ENCODE measurements around the gene IRF4. TPM values are rescaled to one million over a fixed set of nuclear protein-coding genes. Genes with fewer than 3 reads are reported as not detected.

IRF4 gene
- total RNA-seq, 1 donor from 2014 or later, result 0.30 TPM

DNA sequence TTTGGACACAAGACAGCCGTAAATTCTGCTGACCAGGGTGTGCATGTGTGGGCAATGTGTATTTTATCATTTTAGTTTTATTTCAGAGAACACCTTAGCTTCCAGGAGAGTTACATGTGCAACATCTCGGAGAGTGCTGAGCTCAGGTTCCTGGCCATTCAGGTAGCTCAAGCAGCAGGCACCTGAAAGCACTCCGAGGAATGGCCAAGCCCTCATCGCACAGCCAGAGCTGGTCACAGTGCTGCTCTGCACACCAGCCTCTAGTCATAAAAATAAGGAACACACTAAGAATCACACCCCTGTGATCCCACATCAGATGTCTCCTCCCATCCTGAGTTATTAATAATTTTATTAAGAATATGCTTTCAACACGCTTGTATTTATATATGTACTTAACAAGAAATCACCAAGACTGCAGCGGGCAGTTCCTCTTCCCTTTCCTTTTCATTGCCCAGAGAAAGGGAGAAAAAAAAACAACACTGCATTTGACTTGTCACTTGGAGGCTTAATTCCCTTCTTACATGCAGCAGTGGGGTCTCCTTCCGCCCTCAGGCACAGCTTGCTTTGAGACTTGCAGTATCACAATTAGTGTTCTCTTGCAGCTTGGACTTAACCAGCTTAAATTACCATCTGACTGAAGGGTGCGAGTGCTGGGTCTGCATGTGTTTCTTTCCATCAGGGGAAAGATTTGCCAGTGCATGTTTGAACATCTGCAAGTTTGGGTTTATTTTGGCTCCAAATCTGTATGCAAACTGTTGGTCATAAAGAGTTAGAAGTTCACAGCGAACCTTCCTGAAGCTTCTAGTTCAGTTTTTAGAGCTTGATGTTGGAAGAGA, 36.0 kb upstream of the IRF4 start:
- no peak overlapping the region for H3K4me3 Mint-ChIP-seq
- H3K9me3 Mint-ChIP-seq, result no peaks in the 10 kb centered on the region
- DNase-seq (ENCODE audit: low read depth, low spot score), result no peak
- peaks cover 2% of the 10 kb centered on the region for H3K36me3 Mint-ChIP-seq (ENCODE audit: low read depth)
- no peaks in the 10 kb centered on the region for H3K27me3 Mint-ChIP-seq (ENCODE audit: low read depth)
- H3K4me1 Mint-ChIP-seq, result peaks cover 3% of the 10 kb centered on the region
- TF ChIP-seq, protein P1, sequence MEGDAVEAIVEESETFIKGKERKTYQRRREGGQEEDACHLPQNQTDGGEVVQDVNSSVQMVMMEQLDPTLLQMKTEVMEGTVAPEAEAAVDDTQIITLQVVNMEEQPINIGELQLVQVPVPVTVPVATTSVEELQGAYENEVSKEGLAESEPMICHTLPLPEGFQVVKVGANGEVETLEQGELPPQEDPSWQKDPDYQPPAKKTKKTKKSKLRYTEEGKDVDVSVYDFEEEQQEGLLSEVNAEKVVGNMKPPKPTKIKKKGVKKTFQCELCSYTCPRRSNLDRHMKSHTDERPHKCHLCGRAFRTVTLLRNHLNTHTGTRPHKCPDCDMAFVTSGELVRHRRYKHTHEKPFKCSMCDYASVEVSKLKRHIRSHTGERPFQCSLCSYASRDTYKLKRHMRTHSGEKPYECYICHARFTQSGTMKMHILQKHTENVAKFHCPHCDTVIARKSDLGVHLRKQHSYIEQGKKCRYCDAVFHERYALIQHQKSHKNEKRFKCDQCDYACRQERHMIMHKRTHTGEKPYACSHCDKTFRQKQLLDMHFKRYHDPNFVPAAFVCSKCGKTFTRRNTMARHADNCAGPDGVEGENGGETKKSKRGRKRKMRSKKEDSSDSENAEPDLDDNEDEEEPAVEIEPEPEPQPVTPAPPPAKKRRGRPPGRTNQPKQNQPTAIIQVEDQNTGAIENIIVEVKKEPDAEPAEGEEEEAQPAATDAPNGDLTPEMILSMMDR (conservative IDR thresholded peaks at IDR 0.05), result no peak
- H3K27ac Mint-ChIP-seq (ENCODE audit: unreplicated experiment), result no peak overlapping the region

GRCh38 chr6:356828-357251, 34.7 kb upstream of the IRF4 start:
- H3K36me3 Mint-ChIP-seq (ENCODE audit: low read depth), result peaks cover 5% of the 10 kb centered on the region
- H3K27me3 Mint-ChIP-seq (ENCODE audit: low read depth), result no peaks in the 10 kb centered on the region
- no peak for DNase-seq (ENCODE audit: low read depth, low spot score)
- peaks cover 3% of the 10 kb centered on the region for H3K4me1 Mint-ChIP-seq
- H3K9me3 Mint-ChIP-seq, result peaks cover 4% of the 10 kb centered on the region
- H3K27ac Mint-ChIP-seq (ENCODE audit: unreplicated experiment), result no peak overlapping the region
- TF ChIP-seq, protein P1 (conservative IDR thresholded peaks at IDR 0.05), result no peak
- no peak overlapping the region for H3K4me3 Mint-ChIP-seq

- peaks cover 3% of the 10 kb centered on the region for H3K4me1 Mint-ChIP-seq
- TF ChIP-seq, protein P1 (conservative IDR thresholded peaks at IDR 0.05), result no peak
Measured at GRCh38 chr6:357261-357790, 34.2 kb upstream of the IRF4 start.

GRCh38 chr6:357791-358341, 33.7 kb upstream of the IRF4 start:
- DNase-seq (ENCODE audit: low read depth, low spot score), result no peak
- no peak overlapping the region for H3K27ac Mint-ChIP-seq (ENCODE audit: unreplicated experiment)
- H3K4me1 Mint-ChIP-seq, result peaks cover 3% of the 10 kb centered on the region
- TF ChIP-seq, protein P1 (conservative IDR thresholded peaks at IDR 0.05), result no peak
- H3K36me3 Mint-ChIP-seq (ENCODE audit: low read depth), result peaks cover 13% of the 10 kb centered on the region
- no peak overlapping the region for H3K4me3 Mint-ChIP-seq
- H3K27me3 Mint-ChIP-seq (ENCODE audit: low read depth), result no peaks in the 10 kb centered on the region
- H3K9me3 Mint-ChIP-seq, result peaks cover 6% of the 10 kb centered on the region

More at GRCh38 chr6:357261-357790, 34.2 kb upstream of the IRF4 start:
- Mint-ChIP-seq H3K4me3 (no peak overlapping the region), H3K9me3 (peaks cover 4% of the 10 kb centered on the region), H3K27me3 (ENCODE audit: low read depth) (no peaks in the 10 kb centered on the region), H3K36me3 (ENCODE audit: low read depth) (peaks cover 7% of the 10 kb centered on the region), H3K27ac (ENCODE audit: unreplicated experiment) (no peak overlapping the region)
- no peak for DNase-seq (ENCODE audit: low read depth, low spot score)

DNA sequence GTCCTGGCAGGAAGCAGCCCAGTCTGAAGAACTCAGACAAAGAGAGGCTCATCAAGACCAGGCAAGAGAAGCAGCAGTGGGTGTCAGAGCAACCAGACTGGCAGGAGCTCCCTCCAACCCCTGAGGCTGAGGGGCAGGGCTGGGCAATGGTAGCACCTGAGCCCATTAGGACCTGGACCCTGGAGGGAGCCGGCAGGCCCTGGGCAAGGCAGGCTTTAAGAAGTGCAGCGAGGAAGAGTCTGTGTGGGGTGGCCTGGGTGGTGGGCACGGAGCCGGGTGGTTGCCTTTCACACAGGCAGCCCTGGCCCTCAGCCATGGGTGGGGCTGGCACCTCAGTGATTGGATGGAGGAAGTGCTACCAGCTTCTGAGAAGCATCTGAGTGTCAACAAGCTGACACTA, 33.1 kb upstream of the IRF4 start:
- Mint-ChIP-seq H3K36me3 (ENCODE audit: low read depth) (peaks cover 14% of the 10 kb centered on the region), H3K9me3 (peaks cover 8% of the 10 kb centered on the region)

More for the DNA sequence above, 33.1 kb upstream of the IRF4 start:
- no peak for DNase-seq (ENCODE audit: low read depth, low spot score)
- TF ChIP-seq, protein P1 (conservative IDR thresholded peaks at IDR 0.05), result no peak
- no peaks in the 10 kb centered on the region for H3K27me3 Mint-ChIP-seq (ENCODE audit: low read depth)
- H3K27ac Mint-ChIP-seq (ENCODE audit: unreplicated experiment), result no peak overlapping the region
- H3K4me3 Mint-ChIP-seq, result no peak overlapping the region
- peaks cover 3% of the 10 kb centered on the region for H3K4me1 Mint-ChIP-seq

All from neural crest cell (in vitro differentiated cells).